H9 (cell line): ENCODE measurements around the gene TBC1D4. TPM values are rescaled to one million over a fixed set of nuclear protein-coding genes. Genes with fewer than 3 reads are reported as not detected.
"Not testable (repeated sequence)": the region's sequence is repeated elsewhere in the genome, so short reads cannot be mapped to it uniquely, and the experiment has no call there.

Experiments
- DNase-seq: peaks from one replicate; pipeline ENCODE4 v3.0.0-alpha.2; 2017
- H2AFZ ChIP-seq: one replicate; pipeline ENCODE4 v1.6.1; 2013; ENCODE audit warnings: mild to moderate bottlenecking, low read length, control low read depth, moderate library complexity
- H2AK5ac ChIP-seq: 2 replicates; pipeline ENCODE4 v1.6.1; 2013; ENCODE audit warnings: low read length, control low read depth, mixed read lengths; ENCODE audit not compliant: insufficient read length
- H2BK120ac ChIP-seq: one replicate; pipeline ENCODE4 v1.6.1; 2013; ENCODE audit warnings: low read depth, mild to moderate bottlenecking, low read length, control low read depth, inconsistent platforms; ENCODE audit not compliant: poor library complexity, severe bottlenecking
- H2BK12ac ChIP-seq: 2 replicates; pipeline ENCODE4 v1.6.1; 2013; ENCODE audit warnings: low read length, control low read depth, mixed read lengths, low read depth; ENCODE audit not compliant: insufficient read length
- H2BK15ac ChIP-seq: 2 replicates; pipeline ENCODE4 v1.6.1; 2013; ENCODE audit warnings: low read depth, low read length, control low read depth
- H2BK20ac ChIP-seq: one replicate; pipeline ENCODE4 v1.6.1; 2013; ENCODE audit warnings: low read depth, mild to moderate bottlenecking, low read length, control low read depth, inconsistent platforms; ENCODE audit not compliant: poor library complexity, severe bottlenecking
- H2BK5ac ChIP-seq: 2 replicates; pipeline ENCODE4 v1.6.1; 2013; ENCODE audit warnings: low read length, control low read depth, mixed read lengths; ENCODE audit not compliant: insufficient read length
- H3K14ac ChIP-seq: 2 replicates; pipeline ENCODE4 v1.6.1; 2013; ENCODE audit warnings: low read length, control low read depth; ENCODE audit not compliant: insufficient read depth
- H3K18ac ChIP-seq: 2 replicates; pipeline ENCODE4 v1.6.1; 2013; ENCODE audit warnings: low read depth, mild to moderate bottlenecking, mixed read lengths, low read length, control low read depth; ENCODE audit not compliant: insufficient read length
- H3K23ac ChIP-seq: 2 replicates; pipeline ENCODE4 v1.6.1; 2013; ENCODE audit warnings: low read length, control low read depth, mixed read lengths, low read depth; ENCODE audit not compliant: insufficient read length
- H3K23me2 ChIP-seq: 2 replicates; pipeline ENCODE4 v1.6.1; 2013; ENCODE audit warnings: low read depth, mild to moderate bottlenecking, mixed read lengths, low read length, control low read depth; ENCODE audit not compliant: insufficient read length, poor library complexity, severe bottlenecking
- H3K27ac ChIP-seq: 2 replicates; pipeline ENCODE4 v1.5.1; 2013; ENCODE audit warnings: low read length, control low read depth, mixed read lengths, low read depth; ENCODE audit not compliant: insufficient read length
- H3K27me3 ChIP-seq: 2 replicates; pipeline ENCODE4 v1.6.1; 2013; ENCODE audit warnings: low read length, control low read depth, inconsistent platforms; ENCODE audit not compliant: insufficient read depth
- H3K4ac ChIP-seq: 2 replicates; pipeline ENCODE4 v1.6.1; 2013; ENCODE audit warnings: low read depth, mild to moderate bottlenecking, control low read depth, inconsistent platforms, low read length, moderate library complexity
- H3K4me1 ChIP-seq: 2 replicates; pipeline ENCODE4 v1.6.1; 2013; ENCODE audit warnings: low read length, control low read depth, inconsistent platforms; ENCODE audit not compliant: insufficient read depth
- H3K4me2 ChIP-seq: 2 replicates; pipeline ENCODE4 v1.6.1; 2013; ENCODE audit warnings: low read length, control low read depth, mixed read lengths; ENCODE audit not compliant: insufficient read length, insufficient read depth
- H3K56ac ChIP-seq: 2 replicates; pipeline ENCODE4 v1.6.1; 2013; ENCODE audit warnings: low read depth, mild to moderate bottlenecking, mixed read lengths, low read length, control low read depth; ENCODE audit not compliant: insufficient read length
- H3K79me1 ChIP-seq: 2 replicates; pipeline ENCODE4 v1.6.1; 2013; ENCODE audit warnings: low read depth, mild to moderate bottlenecking, moderate library complexity, low read length, control low read depth, inconsistent platforms; ENCODE audit not compliant: insufficient read depth, poor library complexity, severe bottlenecking
- H3K79me2 ChIP-seq: 2 replicates; pipeline ENCODE4 v1.6.1; 2013; ENCODE audit warnings: low read length, control low read depth, inconsistent platforms; ENCODE audit not compliant: insufficient read depth
- H3K9ac ChIP-seq: 2 replicates; pipeline ENCODE4 v1.6.1; 2013; ENCODE audit warnings: low read length, control low read depth, mixed read lengths; ENCODE audit not compliant: insufficient read length; ENCODE audit errors: extremely low read depth
- H3K9me3 ChIP-seq: one replicate; pipeline ENCODE4 v1.6.1; 2013; ENCODE audit warnings: low read depth, low read length, inconsistent platforms; ENCODE audit not compliant: control insufficient read depth
- H3T11ph ChIP-seq: one replicate; pipeline ENCODE4 v1.6.1; 2013; ENCODE audit warnings: mild to moderate bottlenecking, low read length, control low read depth, inconsistent platforms
- H4K20me1 ChIP-seq: one replicate; pipeline ENCODE4 v1.6.1; 2013; ENCODE audit not compliant: control insufficient read depth, insufficient read length, insufficient read depth
- H4K5ac ChIP-seq: 2 replicates; pipeline ENCODE4 v1.6.1; 2013; ENCODE audit warnings: low read depth, mild to moderate bottlenecking, mixed read lengths, low read length, control low read depth; ENCODE audit not compliant: insufficient read length
- H4K8ac ChIP-seq: replicated peaks from 2 replicates; pipeline ENCODE4 v1.6.1; 2013; ENCODE audit warnings: low read length, control low read depth, mixed read lengths, low read depth; ENCODE audit not compliant: insufficient read length
- H4K91ac ChIP-seq: 2 replicates; pipeline ENCODE4 v1.6.1; 2013; ENCODE audit warnings: low read depth, mild to moderate bottlenecking, moderate library complexity, mixed read lengths, low read length, control low read depth; ENCODE audit not compliant: insufficient read length
- H3K27ac Mint-ChIP-seq, 3 experiments: 2 replicates in 2 of 3; 3 replicates in 1 of 3; pipeline ENCODE4 v1.8.0; 2020 to 2021; ENCODE audit warnings: mixed read lengths in 3 of 3, mild to moderate bottlenecking in 1 of 3, moderate library complexity in 1 of 3
- H3K27me3 Mint-ChIP-seq: 2 replicates; pipeline ENCODE4 v1.8.0; 2021; ENCODE audit warnings: low read depth, mild to moderate bottlenecking, moderate library complexity, mixed read lengths
- H3K36me3 Mint-ChIP-seq, 3 experiments: 2 replicates in 2 of 3; 3 replicates in 1 of 3; pipeline ENCODE4 v1.8.0; 2020 to 2021; ENCODE audit warnings: low read depth in 3 of 3, mixed read lengths in 3 of 3; ENCODE audit not compliant: insufficient read depth in 1 of 3
- H3K4me1 Mint-ChIP-seq, 2 experiments: 2 replicates each; pipeline ENCODE4 v1.8.0; 2020; ENCODE audit warnings: mixed read lengths in 2 of 2
- H3K4me3 Mint-ChIP-seq, 2 experiments: 2 replicates in 1 of 2; 3 replicates in 1 of 2; pipeline ENCODE4 v1.8.0; 2020 to 2021; ENCODE audit warnings: mild to moderate bottlenecking in 2 of 2, mixed read lengths in 2 of 2, moderate library complexity in 1 of 2
- H3K9me3 Mint-ChIP-seq, 2 experiments: 2 replicates in 1 of 2; 3 replicates in 1 of 2; pipeline ENCODE4 v1.8.0; 2020; ENCODE audit warnings: mild to moderate bottlenecking in 2 of 2, mixed read lengths in 2 of 2, moderate library complexity in 1 of 2
- CTCF ChIP-seq: fragments of 200-600 bp; sonication (generic); conservative IDR thresholded peaks from 3 replicates; pipeline ENCODE4 v1.8.0; 2021; ENCODE audit warnings: antibody characterized with exemption, mild to moderate bottlenecking
- WGBS: extraction: QIAGEN DNeasy Blood & Tissue Kit; methylation state at CpG from one replicate; pipeline ENCODE4 v1.1.7; 2013; ENCODE audit warnings: missing lambda C conversion rate, low lambda C conversion rate, mixed read lengths; ENCODE audit not compliant: insufficient read length; ENCODE audit errors: extremely low coverage; 5-methylcytosine and 5-hydroxymethylcytosine counted together
- total RNA-seq: library from RNA; stranded (reverse); gene quantifications from 2 replicates; pipeline ENCODE4 v1.2.1, GENCODE V29; 2021

TBC1D4 gene
- total RNA-seq, 1 experiment from 2014 or later, result 10.5 TPM

- Histone ChIP-seq H4K5ac (no peak overlapping the region), H2AFZ (no peak overlapping the region), H3K4ac (no peak overlapping the region), H4K91ac (no peak overlapping the region), H2AK5ac (no peak overlapping the region), H3K79me2 (no peaks in the 10 kb centered on the region), H3K4me1 (no peaks in the 10 kb centered on the region), H3K23me2 (no peaks in the 10 kb centered on the region), H3K4me2 (no peak overlapping the region), H3K14ac (no peak overlapping the region; the same call in 1 of the 2 replicates), H3K9ac (no peak overlapping the region), H3K27me3 (no peaks in the 10 kb centered on the region), H2BK120ac (no peak overlapping the region), H3K23ac (no peak overlapping the region), H2BK15ac (no peak overlapping the region), H3K18ac (no peak overlapping the region), H2BK12ac (no peak overlapping the region), H2BK20ac (no peak overlapping the region), H3T11ph (no peak overlapping the region), H2BK5ac (no peak overlapping the region), H3K27ac (no peak overlapping the region), H3K79me1 (no peaks in the 10 kb centered on the region), H4K8ac (no peak overlapping the region), H3K56ac (no peak overlapping the region), H3K9me3 (no peaks in the 10 kb centered on the region), H4K20me1 (no peaks in the 10 kb centered on the region)
- DNase-seq, result no peak
- Mint-ChIP-seq H3K36me3 (peaks cover 0 to 9% (median 7%) of the 10 kb centered on the region in 3 experiments; a peak in 5 of 7 replicates), H3K27me3 (no peaks in the 10 kb centered on the region), H3K9me3 (no peaks in the 10 kb centered on the region), H3K4me3 (no peak overlapping the region), H3K27ac (peak overlapping the region in 1 of 3 experiments; percentile 67; a peak in 2 of 7 replicates), H3K4me1 (peaks cover 4 to 7% of the 10 kb centered on the region in 2 experiments)
- no CpG with 5 or more reads among the region's 6 CpGs for WGBS
- no peak for TF ChIP-seq CTCF
These were observed 174.5 kb downstream of the TBC1D4 start for GRCh38 chr13:75307370-75307949.

- not testable (repeated sequence) for H3K56ac ChIP-seq, H3K4me1 ChIP-seq, H2BK5ac ChIP-seq, H4K8ac ChIP-seq, H3K27me3 Mint-ChIP-seq, H3K18ac ChIP-seq, DNase-seq, H4K5ac ChIP-seq, H3K27ac Mint-ChIP-seq, H4K20me1 ChIP-seq, H3T11ph ChIP-seq, H2BK12ac ChIP-seq, H3K14ac ChIP-seq, H3K79me1 ChIP-seq, H3K23ac ChIP-seq, H4K91ac ChIP-seq, H3K4me1 Mint-ChIP-seq, H3K27me3 ChIP-seq, H2BK15ac ChIP-seq, H3K4ac ChIP-seq, H3K79me2 ChIP-seq, H3K9me3 Mint-ChIP-seq, H3K4me3 Mint-ChIP-seq, H2AK5ac ChIP-seq, H3K36me3 Mint-ChIP-seq, H2AFZ ChIP-seq, H2BK120ac ChIP-seq, H2BK20ac ChIP-seq, H3K9ac ChIP-seq, H3K4me2 ChIP-seq, H3K9me3 ChIP-seq, H3K27ac ChIP-seq, H3K23me2 ChIP-seq
- WGBS, result no CpG with 5 or more reads among the region's 1 CpG
These were observed 175.0 kb downstream of the TBC1D4 start for GRCh38 chr13:75306967-75307366.
